Neural crest cell (in vitro differentiated cells): ENCODE results near the gene CGREF1. TPM values are rescaled to one million over a fixed set of nuclear protein-coding genes. Genes with fewer than 3 reads are reported as not detected.

ENCODE experiments used
- DNase-seq: peaks from one replicate; pipeline ENCODE4 v3.0.0; 2021; ENCODE audit warnings: low read depth, mixed read lengths, low spot score
- H3K27ac Mint-ChIP-seq: one replicate; pipeline ENCODE4 v1.8.0; 2021; ENCODE audit warnings: mild to moderate bottlenecking, mixed read lengths; ENCODE audit not compliant: unreplicated experiment
- H3K27me3 Mint-ChIP-seq: 2 replicates; pipeline ENCODE4 v1.8.0; 2021; ENCODE audit warnings: low read depth, mild to moderate bottlenecking, mixed read lengths
- H3K36me3 Mint-ChIP-seq: 2 replicates; pipeline ENCODE4 v1.8.0; 2021; ENCODE audit warnings: low read depth, mild to moderate bottlenecking, mixed read lengths
- H3K4me1 Mint-ChIP-seq: 2 replicates; pipeline ENCODE4 v1.8.0; 2021; ENCODE audit warnings: mixed read lengths
- H3K4me3 Mint-ChIP-seq: one replicate; pipeline ENCODE4 v1.8.0; 2021; ENCODE audit warnings: mild to moderate bottlenecking, mixed read lengths
- H3K9me3 Mint-ChIP-seq: 2 replicates; pipeline ENCODE4 v1.8.0; 2021; ENCODE audit warnings: mixed read lengths
- total RNA-seq: library from RNA; stranded (reverse); gene quantifications from 2 replicates; pipeline ENCODE4 v1.2.1, GENCODE V29; 2021
- TF ChIP-seq, protein P1 (sequence below): fragments of 200-600 bp; sonication (generic); conservative IDR thresholded peaks from 2 replicates; pipeline ENCODE4 v1.5.0; 2021; ENCODE audit warnings: antibody characterized with exemption, mild to moderate bottlenecking

Gene CGREF1
- total RNA-seq, 1 donor from 2014 or later, result 2.1 TPM

DNA sequence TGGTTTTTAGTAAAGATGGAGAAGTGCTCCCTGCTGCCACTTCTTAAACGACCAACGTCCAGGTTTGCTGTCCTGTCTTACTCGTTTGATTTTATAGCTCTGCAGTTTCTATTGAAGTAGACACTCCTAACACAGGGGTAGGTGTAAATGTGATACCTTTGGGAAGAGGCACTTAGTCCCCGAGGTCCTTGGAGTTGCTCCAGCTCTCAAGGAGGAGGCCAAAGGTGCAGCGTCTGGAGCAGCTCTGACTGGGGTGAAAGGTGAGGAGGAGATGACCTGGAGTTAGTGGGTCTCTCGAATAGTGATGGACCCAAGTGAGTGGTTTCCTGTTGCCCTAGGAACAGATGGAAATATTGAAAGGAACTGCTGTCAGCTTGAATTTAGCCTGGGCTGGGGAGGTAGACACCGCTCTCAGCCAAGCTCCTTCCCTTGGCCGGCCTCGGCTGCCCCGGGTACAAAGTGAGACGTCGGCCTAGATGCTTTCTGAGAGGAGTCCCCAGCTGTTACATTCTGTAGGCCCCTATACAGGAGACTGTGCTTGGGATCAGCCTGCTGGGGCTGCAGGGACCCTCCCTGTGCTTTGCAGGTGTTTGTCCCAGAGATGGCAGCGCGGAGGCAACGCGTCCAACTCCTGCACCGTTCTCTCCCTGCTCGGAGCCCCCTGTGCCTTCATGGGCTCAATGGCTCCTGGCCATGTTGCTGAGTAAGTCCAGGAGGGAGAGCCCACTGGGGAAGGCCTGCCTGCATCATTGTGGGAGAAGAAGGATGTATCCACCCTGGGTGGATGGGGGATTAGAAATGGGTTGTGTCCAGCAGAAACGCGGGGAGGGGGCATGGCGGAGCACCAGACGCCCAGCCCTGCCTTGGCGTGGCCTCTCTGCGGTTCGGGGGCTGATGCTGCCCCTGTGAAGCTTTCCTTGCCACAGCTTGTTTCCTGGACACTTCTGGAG is 26.9 kb downstream of the CGREF1 start:
- no peak overlapping the region for H3K27ac Mint-ChIP-seq
- H3K4me3 Mint-ChIP-seq, result no peak overlapping the region
- TF ChIP-seq, protein P1, sequence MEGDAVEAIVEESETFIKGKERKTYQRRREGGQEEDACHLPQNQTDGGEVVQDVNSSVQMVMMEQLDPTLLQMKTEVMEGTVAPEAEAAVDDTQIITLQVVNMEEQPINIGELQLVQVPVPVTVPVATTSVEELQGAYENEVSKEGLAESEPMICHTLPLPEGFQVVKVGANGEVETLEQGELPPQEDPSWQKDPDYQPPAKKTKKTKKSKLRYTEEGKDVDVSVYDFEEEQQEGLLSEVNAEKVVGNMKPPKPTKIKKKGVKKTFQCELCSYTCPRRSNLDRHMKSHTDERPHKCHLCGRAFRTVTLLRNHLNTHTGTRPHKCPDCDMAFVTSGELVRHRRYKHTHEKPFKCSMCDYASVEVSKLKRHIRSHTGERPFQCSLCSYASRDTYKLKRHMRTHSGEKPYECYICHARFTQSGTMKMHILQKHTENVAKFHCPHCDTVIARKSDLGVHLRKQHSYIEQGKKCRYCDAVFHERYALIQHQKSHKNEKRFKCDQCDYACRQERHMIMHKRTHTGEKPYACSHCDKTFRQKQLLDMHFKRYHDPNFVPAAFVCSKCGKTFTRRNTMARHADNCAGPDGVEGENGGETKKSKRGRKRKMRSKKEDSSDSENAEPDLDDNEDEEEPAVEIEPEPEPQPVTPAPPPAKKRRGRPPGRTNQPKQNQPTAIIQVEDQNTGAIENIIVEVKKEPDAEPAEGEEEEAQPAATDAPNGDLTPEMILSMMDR, result no peak

DNA sequence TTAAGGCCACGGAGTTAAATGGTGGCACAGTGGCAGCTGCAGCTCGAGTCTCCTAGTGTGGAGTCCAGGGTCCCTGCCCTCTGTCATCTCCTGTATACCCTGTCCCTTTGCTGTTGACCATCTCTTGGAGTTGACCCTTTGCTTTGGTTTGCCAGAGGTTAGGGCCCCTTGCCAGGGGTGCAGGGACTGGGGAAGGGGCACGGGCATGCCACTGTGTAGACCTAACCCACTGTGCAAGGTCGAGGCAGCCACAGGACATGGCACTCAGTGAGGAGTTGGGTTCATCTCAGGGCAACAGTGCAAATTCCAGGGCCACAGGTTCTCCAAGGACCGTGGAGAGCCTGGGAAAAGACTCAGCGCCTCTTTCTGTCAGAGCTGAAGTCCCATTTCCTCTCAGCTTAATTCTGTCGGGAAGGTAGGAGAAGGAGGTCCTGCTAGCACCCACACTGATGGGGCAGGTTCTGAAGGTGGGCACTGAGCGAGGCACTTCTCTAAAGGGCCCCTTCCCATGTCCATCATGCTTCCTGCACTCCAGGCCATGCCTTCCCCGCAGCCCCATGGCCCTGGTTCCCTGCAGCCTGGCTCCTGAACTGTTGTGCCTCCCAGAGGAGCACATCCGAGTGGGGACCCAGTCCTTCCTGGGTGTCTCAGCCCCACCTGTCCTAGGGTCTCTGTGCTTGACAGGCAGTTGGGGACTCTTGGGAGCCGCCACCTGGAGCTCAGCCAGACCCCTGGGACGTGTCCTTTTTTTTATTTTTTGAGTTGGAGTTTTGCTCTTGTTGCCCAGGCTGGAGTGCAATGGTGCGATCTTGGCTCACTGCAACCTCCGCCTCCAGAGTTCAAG is 29.6 kb downstream of the CGREF1 start:
- H3K9me3 Mint-ChIP-seq, result no peaks in the 10 kb centered on the region
- H3K27ac Mint-ChIP-seq, result no peak overlapping the region
- peak overlapping the region; percentile 71 for H3K4me3 Mint-ChIP-seq
- no peaks in the 10 kb centered on the region for H3K36me3 Mint-ChIP-seq
- H3K27me3 Mint-ChIP-seq, result peaks cover 10% of the 10 kb centered on the region
- DNase-seq, result no peak
- TF ChIP-seq, protein P1, result no peak
- peaks cover 19% of the 10 kb centered on the region for H3K4me1 Mint-ChIP-seq

More for the DNA sequence above, 26.9 kb downstream of the CGREF1 start:
- no peak for DNase-seq
- H3K4me1 Mint-ChIP-seq, result peaks cover 19% of the 10 kb centered on the region
- no peaks in the 10 kb centered on the region for H3K9me3 Mint-ChIP-seq
- peaks cover 4% of the 10 kb centered on the region for H3K27me3 Mint-ChIP-seq
- H3K36me3 Mint-ChIP-seq, result no peaks in the 10 kb centered on the region

DNA sequence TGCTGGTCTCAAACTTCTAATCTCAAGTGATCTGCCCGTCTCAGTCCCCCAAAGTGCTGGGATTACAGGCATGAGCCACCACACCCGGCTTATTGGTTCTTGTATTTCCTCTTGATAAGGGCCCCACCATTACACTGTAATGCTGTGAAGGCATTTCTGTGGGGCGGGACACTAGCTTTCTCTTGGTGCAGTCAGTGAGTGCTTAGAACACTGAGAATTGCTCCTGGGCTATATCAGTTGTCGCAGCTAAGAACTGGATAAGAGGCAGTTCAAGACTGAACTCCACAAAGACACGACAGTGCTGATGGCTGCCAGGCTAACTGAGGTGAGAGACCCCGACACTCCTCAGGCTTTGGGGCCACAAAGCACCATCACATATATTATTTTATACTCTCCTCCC is 30.3 kb downstream of the CGREF1 start:
- H3K9me3 Mint-ChIP-seq, result no peaks in the 10 kb centered on the region
- H3K36me3 Mint-ChIP-seq, result no peaks in the 10 kb centered on the region
- DNase-seq, result no peak
- peaks cover 19% of the 10 kb centered on the region for H3K4me1 Mint-ChIP-seq
- H3K4me3 Mint-ChIP-seq, result peak overlapping the region; percentile 71
- H3K27ac Mint-ChIP-seq, result no peak overlapping the region
- peaks cover 10% of the 10 kb centered on the region for H3K27me3 Mint-ChIP-seq
- TF ChIP-seq, protein P1, result no peak

DNA sequence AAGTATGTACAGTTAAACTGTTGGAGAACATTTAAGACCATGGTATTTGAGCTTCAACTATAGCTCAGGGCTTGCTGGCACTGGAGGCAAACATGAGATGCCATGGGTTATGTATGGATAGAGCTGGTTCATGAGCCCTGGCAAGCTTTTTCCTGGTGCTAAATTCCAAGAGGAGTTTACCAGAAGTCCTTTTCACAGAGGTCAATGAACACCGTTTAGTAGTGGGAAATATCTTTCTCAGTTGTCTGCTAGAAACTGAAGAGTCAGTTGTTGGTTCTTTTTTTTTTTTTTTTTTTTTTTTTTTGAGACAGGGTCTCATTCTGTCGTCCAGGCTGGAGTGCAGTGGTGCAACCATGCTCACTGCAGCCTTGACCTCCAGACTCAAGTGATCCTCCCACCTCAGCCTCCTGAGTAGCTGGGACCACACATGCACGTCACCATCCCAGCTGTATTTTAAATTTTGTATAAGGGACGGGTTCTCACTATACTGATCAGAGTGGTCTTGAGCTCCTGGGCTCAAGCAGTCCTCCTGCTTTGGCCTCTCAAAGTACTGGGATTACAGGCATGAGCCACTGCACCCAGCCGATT is 31.0 kb downstream of the CGREF1 start:
- Mint-ChIP-seq H3K9me3 (no peaks in the 10 kb centered on the region), H3K4me3 (peak overlapping the region; percentile 88), H3K36me3 (no peaks in the 10 kb centered on the region), H3K27me3 (peaks cover 10% of the 10 kb centered on the region), H3K4me1 (peaks cover 19% of the 10 kb centered on the region), H3K27ac (no peak overlapping the region)
- TF ChIP-seq, protein P1, result no peak
- no peak for DNase-seq
